HG02884 (cell line): Measurements from ENCODE around the gene SH3BP4.

Experiments used
- ATAC-seq: cut with Tn5 transposase; IDR thresholded peaks from one replicate; pipeline ENCODE4 v1.9.1; 2021; ENCODE audit warnings: mild to moderate bottlenecking, moderate library complexity; ENCODE audit not compliant: unreplicated experiment

SH3BP4 gene

GRCh38 chr2:234997389-234997788 lies 45.6 kb downstream of the SH3BP4 start:
- no peak for ATAC-seq

- ATAC-seq: no peak
Observed at GRCh38 chr2:234998404-234999211, 46.8 kb downstream of the SH3BP4 start.

GRCh38 chr2:234999740-235000425 lies 48.1 kb downstream of the SH3BP4 start:
- ATAC-seq: no peak

GRCh38 chr2:235000426-235001236 lies 48.8 kb downstream of the SH3BP4 start:
- ATAC-seq: no peak

- ATAC-seq: no peak
Observed at GRCh38 chr2:235001237-235002133, 49.7 kb downstream of the SH3BP4 start.

GRCh38 chr2:235002198-235003095 lies 50.6 kb downstream of the SH3BP4 start:
- ATAC-seq: no peak

GRCh38 chr2:235003096-235003775 lies 51.4 kb downstream of the SH3BP4 start:
- ATAC-seq: no peak

GRCh38 chr2:235004329-235004903 lies 52.6 kb downstream of the SH3BP4 start:
- no peak for ATAC-seq

GRCh38 chr2:235005023-235005422 lies 53.2 kb downstream of the SH3BP4 start:
- ATAC-seq: no peak

- ATAC-seq: no peak
Observed at GRCh38 chr2:235005603-235006259, 53.9 kb downstream of the SH3BP4 start.

GRCh38 chr2:235006461-235006860 lies 54.6 kb downstream of the SH3BP4 start:
- no peak for ATAC-seq

- ATAC-seq: no peak
Observed at GRCh38 chr2:235006986-235007385, 55.2 kb downstream of the SH3BP4 start.

- no peak for ATAC-seq
Observed at GRCh38 chr2:235007664-235008457, 56.0 kb downstream of the SH3BP4 start.

GRCh38 chr2:235008584-235009044 lies 56.8 kb downstream of the SH3BP4 start:
- ATAC-seq: no peak

GRCh38 chr2:235009081-235009480 lies 57.3 kb downstream of the SH3BP4 start:
- no peak for ATAC-seq

GRCh38 chr2:235010117-235010714 lies 58.4 kb downstream of the SH3BP4 start:
- ATAC-seq: no peak

GRCh38 chr2:235011607-235011928 lies 59.8 kb downstream of the SH3BP4 start:
- ATAC-seq: no peak
